Activated CD4-positive, alpha-beta memory T cell treated with anti-CD3 and anti-CD28 coated beads, Interleukin-2, amount 10 ng/mL, durations not matched to agents 7 days and 5 days (primary cell): ENCODE measurements around the gene OSBPL5. TPM values are rescaled to one million over a fixed set of nuclear protein-coding genes. Genes with fewer than 3 reads are reported as not detected.

Experiments used
- CTCF ChIA-PET: fragments of 350-600 bp; sonication (Branson Sonifier 250); formaldehyde crosslinking; loops from one replicate; lab custom pipeline; 2021; ENCODE audit warnings: antibody characterized with exemption, inconsistent platforms; lab: Charles Lee
- POLR2A ChIA-PET: fragments of 350-600 bp; sonication (Branson Sonifier 250); formaldehyde crosslinking; loops from one replicate; lab custom pipeline; 2021; ENCODE audit warnings: antibody characterized with exemption; lab: Charles Lee
- DNase-seq: peaks from one replicate; pipeline ENCODE4 v3.0.0-alpha.2; 2020
- H3K27ac Mint-ChIP-seq: one replicate; pipeline ENCODE4 v1.8.0; 2021; ENCODE audit warnings: mild to moderate bottlenecking, mixed read lengths
- H3K27me3 Mint-ChIP-seq: one replicate; pipeline ENCODE4 v1.8.0; 2021; ENCODE audit warnings: mixed read lengths
- H3K36me3 Mint-ChIP-seq: one replicate; pipeline ENCODE4 v1.8.0; 2021; ENCODE audit warnings: low read depth, mixed read lengths
- H3K4me1 Mint-ChIP-seq: one replicate; pipeline ENCODE4 v1.8.0; 2021; ENCODE audit warnings: mixed read lengths
- H3K4me3 Mint-ChIP-seq: one replicate; pipeline ENCODE4 v1.8.0; 2021; ENCODE audit warnings: mild to moderate bottlenecking, mixed read lengths
- H3K9me3 Mint-ChIP-seq: one replicate; pipeline ENCODE4 v1.8.0; 2021; ENCODE audit warnings: mixed read lengths
- total RNA-seq, 2 experiments: library from RNA; stranded (reverse); gene quantifications; one replicate each; pipeline ENCODE4 v1.2.3, GENCODE V29; 2021

Gene OSBPL5
- total RNA-seq, 2 experiments from 2014 or later, result 1.6 to 1.7 TPM

GRCh38 chr11:3042496-3043314 lies 122.4 kb downstream of the OSBPL5 start:
- no peak for DNase-seq
- CTCF ChIA-PET, result no interaction called here
- H3K9me3 Mint-ChIP-seq, result no peaks in the 10 kb centered on the region
- H3K36me3 Mint-ChIP-seq, result peaks cover 73% of the 10 kb centered on the region
- no peak overlapping the region for H3K27ac Mint-ChIP-seq
- H3K4me3 Mint-ChIP-seq, result no peak overlapping the region
- POLR2A ChIA-PET, result no interaction called here
- H3K4me1 Mint-ChIP-seq, result peaks cover 25% of the 10 kb centered on the region
- H3K27me3 Mint-ChIP-seq, result no peaks in the 10 kb centered on the region

GRCh38 chr11:3041699-3042441 lies 123.2 kb downstream of the OSBPL5 start:
- DNase-seq, result no peak
- H3K36me3 Mint-ChIP-seq, result peaks cover 77% of the 10 kb centered on the region
- POLR2A ChIA-PET, result interaction anchor here (2.4 kb wide), 1 partner anchor 15 kb away, joined by 5 read pairs; the partner anchor contains the start of gene CARS1
- no peak overlapping the region for H3K27ac Mint-ChIP-seq
- no peaks in the 10 kb centered on the region for H3K9me3 Mint-ChIP-seq
- peaks cover 33% of the 10 kb centered on the region for H3K4me1 Mint-ChIP-seq
- H3K27me3 Mint-ChIP-seq, result no peaks in the 10 kb centered on the region
- CTCF ChIA-PET, result no interaction called here
- no peak overlapping the region for H3K4me3 Mint-ChIP-seq

GRCh38 chr11:3040881-3041280 lies 124.2 kb downstream of the OSBPL5 start:
- H3K4me3 Mint-ChIP-seq, result no peak overlapping the region
- no peaks in the 10 kb centered on the region for H3K27me3 Mint-ChIP-seq
- H3K27ac Mint-ChIP-seq, result no peak overlapping the region
- H3K9me3 Mint-ChIP-seq, result no peaks in the 10 kb centered on the region
- ChIA-PET CTCF (interaction anchor here (1.0 to 6.2 kb wide), 2 partner anchors 9 to 51 kb away, joined by 4 to 80 read pairs; no protein-coding TSS in a partner anchor), POLR2A (interaction anchor here (1.1 to 2.4 kb wide), 2 partner anchors 16 to 52 kb away, joined by 3 to 5 read pairs; partner anchors contain the start of gene CARS1)
- peaks cover 41% of the 10 kb centered on the region for H3K4me1 Mint-ChIP-seq
- DNase-seq, result no peak
- peaks cover 79% of the 10 kb centered on the region for H3K36me3 Mint-ChIP-seq

- ChIA-PET CTCF (interaction anchor here (0.8 to 6.2 kb wide), 19 partner anchors 11 to 371 kb away, joined by 3 to 80 read pairs (median 4); partner anchors contain the start of gene CARS1), POLR2A (interaction anchor here (0.6 to 2.0 kb wide), 11 partner anchors 12 to 92 kb away, joined by 3 to 11 read pairs (median 4); partner anchors contain the start of gene CARS1)
- Mint-ChIP-seq H3K27ac (peak overlapping the region; percentile 40), H3K4me3 (no peak overlapping the region), H3K36me3 (peaks cover 76% of the 10 kb centered on the region), H3K9me3 (no peaks in the 10 kb centered on the region), H3K27me3 (no peaks in the 10 kb centered on the region), H3K4me1 (peaks cover 42% of the 10 kb centered on the region)
- no peak for DNase-seq
Measured at GRCh38 chr11:3037945-3038271, 127.2 kb downstream of the OSBPL5 start.

Other genes starting within 250 kb of the OSBPL5 start
- 1 to 10 TPM; 3.7 to 5.0 TPM for gene PHLDA2, start 235.9 kb downstream of the OSBPL5 start, total RNA-seq
- gene NAP1L4, start 173.0 kb downstream of the OSBPL5 start, total RNA-seq, result 100 to 1,000 TPM; 299 to 314 TPM
- 100 to 1,000 TPM; 106 to 121 TPM for gene CARS1, start 107.9 kb downstream of the OSBPL5 start, total RNA-seq
- gene MRGPRG, start 53.5 kb upstream of the OSBPL5 start, total RNA-seq, result not detected
- not detected for gene MRGPRE, start 67.1 kb upstream of the OSBPL5 start, total RNA-seq
- gene ZNF195, start 213.8 kb upstream of the OSBPL5 start, total RNA-seq, result 10 to 100 TPM; 30.5 to 33.5 TPM